ENCODE measurements around the gene AMOTL1. TPM values are rescaled to one million over a fixed set of nuclear protein-coding genes. Genes with fewer than 3 reads are reported as not detected.

The AMOTL1 gene
- total and polyA plus RNA-seq, 3 experiments from 2014 or later = 0.12 to 0.78 (median 0.50) TPM

DNA sequence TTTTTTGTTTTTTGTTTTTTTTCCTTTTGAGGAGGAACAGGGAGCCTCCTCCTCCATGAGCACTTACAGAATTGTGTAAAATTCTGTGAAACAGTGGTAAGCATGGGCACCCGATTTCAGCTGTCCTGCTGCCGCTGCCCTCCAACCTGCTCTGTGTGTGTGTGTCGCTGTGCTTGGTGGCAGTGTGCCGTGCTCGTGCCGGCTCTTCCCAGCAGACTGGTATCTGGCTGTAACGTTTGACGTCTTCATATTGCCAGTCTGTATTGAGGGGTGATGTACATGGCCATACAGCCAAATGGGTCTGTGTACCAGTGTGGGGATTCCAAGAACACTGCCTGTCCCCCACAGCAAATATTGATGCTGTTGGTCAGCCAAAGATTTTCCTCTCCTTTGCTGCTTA lies 108.1 kb downstream of the AMOTL1 start:
- CTCF ChIA-PET = no interaction called here
- peaks cover 10 to 17% (median 16%) of the 10 kb centered on the region in 3 donors for H3K4me1 Mint-ChIP-seq
- peaks cover under 1 to 5% of the 10 kb centered on the region in 2 donors for H3K27me3 Mint-ChIP-seq
- peaks cover 0 to 2% (median 0%) of the 10 kb centered on the region in 5 donors for H3K9me3 Mint-ChIP-seq
- Histone ChIP-seq H3K4me3 (ENCODE audit: low read length) (no peak overlapping the region), H3K36me3 (ENCODE audit: insufficient read depth, low read length) (no peaks in the 10 kb centered on the region), H3K27ac (ENCODE audit: low read depth, low read length) (no peak overlapping the region), H3K4me1 (ENCODE audit: insufficient read depth, low read length) (no peaks in the 10 kb centered on the region), H3K27me3 (ENCODE audit: insufficient read depth, low read length, poor library complexity, severe bottlenecking) (no peaks in the 10 kb centered on the region), H3K9me3 (ENCODE audit: low read length) (no peaks in the 10 kb centered on the region)
- POLR2A ChIA-PET = no interaction called here
- no peak for DNase-seq
- no peaks in the 10 kb centered on the region for H3K36me3 Mint-ChIP-seq
- H3K27ac Mint-ChIP-seq = no peak overlapping the region
- H3K4me3 Mint-ChIP-seq = no peak overlapping the region

GRCh38 chr11:94876645-94877442 lies 108.7 kb downstream of the AMOTL1 start:
- Histone ChIP-seq H3K9me3 (ENCODE audit: low read length) (no peaks in the 10 kb centered on the region), H3K4me3 (ENCODE audit: low read length) (no peak overlapping the region), H3K36me3 (ENCODE audit: insufficient read depth, low read length) (no peaks in the 10 kb centered on the region), H3K27me3 (ENCODE audit: insufficient read depth, low read length, poor library complexity, severe bottlenecking) (no peaks in the 10 kb centered on the region), H3K4me1 (ENCODE audit: insufficient read depth, low read length) (no peaks in the 10 kb centered on the region), H3K27ac (ENCODE audit: low read depth, low read length) (no peak overlapping the region)
- no peaks in the 10 kb centered on the region for H3K36me3 Mint-ChIP-seq
- H3K9me3 Mint-ChIP-seq = peaks cover 0 to under 1% (median 0%) of the 10 kb centered on the region in 5 donors
- H3K27ac Mint-ChIP-seq = no peak overlapping the region
- peaks cover 4% of the 10 kb centered on the region in 2 donors for H3K27me3 Mint-ChIP-seq
- ChIA-PET POLR2A (no interaction called here), CTCF (interaction anchor here (1.3 kb wide), 1 partner anchor 17 kb away, joined by 3 read pairs; no protein-coding TSS in a partner anchor)
- H3K4me1 Mint-ChIP-seq = peaks cover 10 to 17% (median 16%) of the 10 kb centered on the region in 3 donors
- no peak overlapping the region for H3K4me3 Mint-ChIP-seq
- peak in 1 of 5 donors; percentile 49 for DNase-seq

GRCh38 chr11:94877443-94878200 lies 109.5 kb downstream of the AMOTL1 start:
- no peaks in the 10 kb centered on the region for H3K9me3 ChIP-seq (ENCODE audit: low read length)
- H3K4me3 Mint-ChIP-seq = no peak overlapping the region
- no peak for DNase-seq
- H3K27me3 Mint-ChIP-seq = peaks cover 0 to 4% of the 10 kb centered on the region in 2 donors
- POLR2A ChIA-PET = no interaction called here
- H3K9me3 Mint-ChIP-seq = no peaks in the 10 kb centered on the region
- H3K4me1 ChIP-seq (ENCODE audit: insufficient read depth, low read length) = no peaks in the 10 kb centered on the region
- CTCF ChIA-PET = interaction anchor here (1.3 kb wide), 1 partner anchor 16 kb away, joined by 3 read pairs; no protein-coding TSS in a partner anchor
- no peak overlapping the region for H3K4me3 ChIP-seq (ENCODE audit: low read length)
- peaks cover 10 to 17% (median 16%) of the 10 kb centered on the region in 3 donors for H3K4me1 Mint-ChIP-seq
- no peak overlapping the region for H3K27ac ChIP-seq (ENCODE audit: low read depth, low read length)
- no peaks in the 10 kb centered on the region for H3K36me3 Mint-ChIP-seq
- H3K27ac Mint-ChIP-seq = peak overlapping the region in 1 of 8 donors; percentile 6
- H3K27me3 ChIP-seq (ENCODE audit: insufficient read depth, low read length, poor library complexity, severe bottlenecking) = no peaks in the 10 kb centered on the region
- H3K36me3 ChIP-seq (ENCODE audit: insufficient read depth, low read length) = no peaks in the 10 kb centered on the region

DNA sequence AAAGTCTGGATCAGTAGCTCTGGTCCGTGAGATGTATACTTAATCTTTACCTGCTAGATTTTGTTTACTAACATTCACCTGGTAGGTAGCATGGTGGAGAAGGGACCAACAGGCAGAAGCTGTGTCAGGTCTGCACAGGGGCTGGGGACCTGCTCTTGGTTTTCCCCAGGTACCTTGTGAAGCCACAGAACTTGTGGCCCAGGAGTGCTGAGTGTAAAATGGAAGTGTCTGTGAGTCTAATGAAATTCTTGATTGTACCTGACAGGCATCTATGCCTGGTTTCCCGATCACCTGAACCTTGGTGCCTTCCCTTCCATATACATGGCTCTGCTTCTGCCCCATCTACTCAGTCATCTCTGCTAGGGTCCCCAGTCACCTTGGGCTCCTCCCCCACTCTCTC lies 110.8 kb downstream of the AMOTL1 start:
- CTCF ChIA-PET = no interaction called here
- POLR2A ChIA-PET = no interaction called here
- Mint-ChIP-seq H3K4me3 (no peak overlapping the region), H3K9me3 (no peaks in the 10 kb centered on the region), H3K27ac (no peak overlapping the region), H3K36me3 (no peaks in the 10 kb centered on the region), H3K4me1 (peaks cover 10 to 17% (median 16%) of the 10 kb centered on the region in 3 donors), H3K27me3 (peaks cover 0 to 4% of the 10 kb centered on the region in 2 donors)
- DNase-seq = no peak
- no peak overlapping the region for H3K27ac ChIP-seq (ENCODE audit: low read depth, low read length)
- no peak overlapping the region for H3K4me3 ChIP-seq (ENCODE audit: low read length)
- no peaks in the 10 kb centered on the region for H3K27me3 ChIP-seq (ENCODE audit: insufficient read depth, low read length, poor library complexity, severe bottlenecking)
- H3K36me3 ChIP-seq (ENCODE audit: insufficient read depth, low read length) = no peaks in the 10 kb centered on the region
- no peaks in the 10 kb centered on the region for H3K4me1 ChIP-seq (ENCODE audit: insufficient read depth, low read length)
- no peaks in the 10 kb centered on the region for H3K9me3 ChIP-seq (ENCODE audit: low read length)

DNA sequence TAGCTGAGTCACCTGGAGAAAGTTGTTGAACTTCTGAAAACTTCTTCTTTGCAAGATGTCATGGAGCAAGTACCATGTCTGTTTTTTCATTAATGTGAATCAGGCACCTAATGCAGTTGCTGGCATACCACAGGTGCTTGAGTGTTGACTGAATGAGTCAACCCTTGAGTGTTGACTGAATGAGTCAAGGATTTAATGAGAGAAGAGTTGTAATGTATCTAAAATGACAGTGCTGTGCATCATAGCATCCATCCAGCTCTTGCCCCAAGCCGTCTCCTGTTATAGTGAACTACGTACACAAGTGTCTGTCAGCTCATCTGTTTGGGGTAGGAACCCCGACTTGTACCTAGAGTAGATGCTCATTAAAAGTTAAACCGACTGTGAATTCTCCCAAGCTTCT lies 112.1 kb downstream of the AMOTL1 start:
- no peak for DNase-seq
- POLR2A ChIA-PET = no interaction called here
- Histone ChIP-seq H3K9me3 (ENCODE audit: low read length) (no peaks in the 10 kb centered on the region), H3K4me3 (ENCODE audit: low read length) (no peak overlapping the region), H3K27me3 (ENCODE audit: insufficient read depth, low read length, poor library complexity, severe bottlenecking) (no peaks in the 10 kb centered on the region), H3K36me3 (ENCODE audit: insufficient read depth, low read length) (no peaks in the 10 kb centered on the region), H3K27ac (ENCODE audit: low read depth, low read length) (no peak overlapping the region), H3K4me1 (ENCODE audit: insufficient read depth, low read length) (no peaks in the 10 kb centered on the region)
- Mint-ChIP-seq H3K36me3 (no peaks in the 10 kb centered on the region), H3K27ac (peak overlapping the region in 1 of 8 donors; percentile 26), H3K27me3 (peaks cover 0 to 4% of the 10 kb centered on the region in 2 donors), H3K4me3 (no peak overlapping the region), H3K4me1 (peaks cover 10 to 17% (median 16%) of the 10 kb centered on the region in 3 donors), H3K9me3 (no peaks in the 10 kb centered on the region)
- CTCF ChIA-PET = no interaction called here

GRCh38 chr11:94882931-94883330 lies 114.8 kb downstream of the AMOTL1 start:
- POLR2A ChIA-PET = no interaction called here
- Mint-ChIP-seq H3K4me3 (no peak overlapping the region), H3K36me3 (peaks cover 0 to 8% (median 0%) of the 10 kb centered on the region in 3 donors), H3K9me3 (peaks cover 0 to 8% (median 7%) of the 10 kb centered on the region in 5 donors), H3K4me1 (no peaks in the 10 kb centered on the region), H3K27ac (peak overlapping the region in 1 of 8 donors; percentile 74), H3K27me3 (peaks cover 2 to 4% of the 10 kb centered on the region in 2 donors)
- no peak for DNase-seq
- no peaks in the 10 kb centered on the region for H3K36me3 ChIP-seq (ENCODE audit: insufficient read depth, low read length)
- CTCF ChIA-PET = no interaction called here
- H3K27ac ChIP-seq (ENCODE audit: low read depth, low read length) = no peak overlapping the region
- H3K4me1 ChIP-seq (ENCODE audit: insufficient read depth, low read length) = no peaks in the 10 kb centered on the region
- H3K4me3 ChIP-seq (ENCODE audit: low read length) = no peak overlapping the region
- H3K9me3 ChIP-seq (ENCODE audit: low read length) = no peaks in the 10 kb centered on the region
- no peaks in the 10 kb centered on the region for H3K27me3 ChIP-seq (ENCODE audit: insufficient read depth, low read length, poor library complexity, severe bottlenecking)

DNA sequence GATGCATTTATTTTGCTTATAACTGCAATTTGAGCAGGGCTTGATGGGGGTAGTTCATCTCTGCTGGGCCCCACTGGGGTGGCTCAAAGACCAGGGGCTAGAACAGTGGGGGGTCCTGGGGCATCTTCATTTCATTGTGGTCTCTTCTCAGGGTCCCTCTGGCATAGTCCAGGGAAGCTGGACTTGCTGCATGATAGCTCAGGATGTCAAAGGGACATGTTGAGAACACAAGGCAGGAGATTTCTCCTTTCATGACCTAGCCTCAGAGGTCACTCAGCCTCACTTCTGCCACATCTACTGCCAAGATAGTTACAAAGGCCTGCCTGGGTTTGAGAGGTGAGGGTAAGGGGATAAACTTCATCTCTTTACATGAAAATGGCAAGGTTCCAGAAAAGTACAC lies 115.7 kb downstream of the AMOTL1 start:
- H3K27me3 Mint-ChIP-seq = peaks cover 2 to 4% of the 10 kb centered on the region in 2 donors
- Histone ChIP-seq H3K36me3 (ENCODE audit: insufficient read depth, low read length) (no peaks in the 10 kb centered on the region), H3K4me1 (ENCODE audit: insufficient read depth, low read length) (no peaks in the 10 kb centered on the region), H3K9me3 (ENCODE audit: low read length) (no peaks in the 10 kb centered on the region), H3K27me3 (ENCODE audit: insufficient read depth, low read length, poor library complexity, severe bottlenecking) (no peaks in the 10 kb centered on the region), H3K4me3 (ENCODE audit: low read length) (no peak overlapping the region), H3K27ac (ENCODE audit: low read depth, low read length) (no peak overlapping the region)
- H3K9me3 Mint-ChIP-seq = peaks cover 6 to 18% (median 10%) of the 10 kb centered on the region in 5 donors
- DNase-seq = no peak
- H3K4me1 Mint-ChIP-seq = no peaks in the 10 kb centered on the region
- no peak overlapping the region for H3K27ac Mint-ChIP-seq
- ChIA-PET CTCF (interaction anchor here (1.3 kb wide), 1 partner anchor 14 kb away, joined by 3 read pairs; no protein-coding TSS in a partner anchor), POLR2A (no interaction called here)
- H3K4me3 Mint-ChIP-seq = no peak overlapping the region
- peaks cover 0 to 11% (median 0%) of the 10 kb centered on the region in 3 donors for H3K36me3 Mint-ChIP-seq

GRCh38 chr11:94884376-94884775 lies 116.2 kb downstream of the AMOTL1 start:
- Mint-ChIP-seq H3K27ac (peak overlapping the region in 1 of 8 donors; percentile 86), H3K27me3 (peaks cover 2 to 4% of the 10 kb centered on the region in 2 donors), H3K36me3 (peaks cover 0 to 11% (median 0%) of the 10 kb centered on the region in 3 donors), H3K9me3 (peaks cover 8 to 21% (median 12%) of the 10 kb centered on the region in 5 donors), H3K4me1 (no peaks in the 10 kb centered on the region), H3K4me3 (no peak overlapping the region)
- no peaks in the 10 kb centered on the region for H3K36me3 ChIP-seq (ENCODE audit: insufficient read depth, low read length)
- no peak overlapping the region for H3K4me3 ChIP-seq (ENCODE audit: low read length)
- H3K27ac ChIP-seq (ENCODE audit: low read depth, low read length) = no peak overlapping the region
- H3K4me1 ChIP-seq (ENCODE audit: insufficient read depth, low read length) = no peaks in the 10 kb centered on the region
- H3K27me3 ChIP-seq (ENCODE audit: insufficient read depth, low read length, poor library complexity, severe bottlenecking) = no peaks in the 10 kb centered on the region
- H3K9me3 ChIP-seq (ENCODE audit: low read length) = no peaks in the 10 kb centered on the region
- ChIA-PET CTCF (interaction anchor here (1.3 kb wide), 1 partner anchor 13 kb away, joined by 3 read pairs; no protein-coding TSS in a partner anchor), POLR2A (no interaction called here)
- DNase-seq = no peak
